Adrenal gland (tissue), 5 donors: ENCODE data around the gene SLX1A.
"Not testable (repeated sequence)": the region's sequence is repeated elsewhere in the genome, so short reads cannot be mapped to it uniquely, and the experiment has no call there.

ENCODE experiments used
- CTCF ChIP-seq, 6 experiments: fragments of 450-650 bp in 4 of 6; fragments of 200-600 bp in 2 of 6; sonication (generic) in 1 of 6; IDR thresholded peaks; 1 replicate in 5 of 6; 2 replicates in 1 of 6; pipeline versions ENCODE4 v1.5.1 to v1.8.0; 2016 to 2021; ENCODE audit warnings: antibody characterized with exemption in 6 of 6, mild to moderate bottlenecking in 2 of 6, moderate library complexity in 1 of 6
- POLR2A ChIP-seq, 2 donors: fragments of 450-650 bp; IDR thresholded peaks; one replicate each; pipeline ENCODE4 v1.6.1; 2017; ENCODE audit warnings: antibody characterized with exemption in 2 of 2, mild to moderate bottlenecking in 2 of 2, moderate library complexity in 1 of 2
- donor health status: DM: no; HTN: no; CAD: no.

- not testable (repeated sequence) for TF ChIP-seq CTCF, POLR2A (IDR thresholded peaks at IDR 0.05)
Measured at GRCh38 chr16:30169416-30169815, 24.3 kb upstream of the SLX1A start.
